Aorta (tissue), 5 donors: Measurements from ENCODE around the gene NOX3. TPM values are rescaled to one million over a fixed set of nuclear protein-coding genes. Genes with fewer than 3 reads are reported as not detected.

Experiments
- ATAC-seq: fragments of 200-7000 bp; cut with Tn5 transposase; one replicate; pipeline ENCODE4 v1.9.1; 2022; ENCODE audit warnings: moderate library complexity; ENCODE audit not compliant: low FRiP score
- DNase-seq, 2 donors: peaks; one replicate each; pipeline ENCODE4 v3.0.0-alpha.2; 2020
- H3K27ac ChIP-seq, 2 donors: one replicate each; pipeline ENCODE4 v1.5.1; 2013; ENCODE audit warnings: low read length in 2 of 2, mild to moderate bottlenecking in 2 of 2, moderate library complexity in 2 of 2, control low read depth in 1 of 2, inconsistent platforms in 1 of 2, low read depth in 1 of 2
- H3K27me3 ChIP-seq, 2 donors: one replicate each; pipeline ENCODE4 v1.6.1; 2013; ENCODE audit warnings: control low read depth in 1 of 2, low read length in 1 of 2, mild to moderate bottlenecking in 1 of 2, moderate library complexity in 1 of 2; ENCODE audit not compliant: insufficient read depth in 2 of 2, control insufficient read depth in 1 of 2
- H3K36me3 ChIP-seq, 2 donors: one replicate each; pipeline ENCODE4 v1.6.1; 2013; ENCODE audit warnings: control low read depth in 1 of 2, low read length in 1 of 2, mild to moderate bottlenecking in 1 of 2; ENCODE audit not compliant: insufficient read depth in 2 of 2, control insufficient read depth in 1 of 2
- H3K4me1 ChIP-seq, 2 donors: one replicate each; pipeline ENCODE4 v1.6.1; 2013; ENCODE audit warnings: low read length in 2 of 2, control low read depth in 1 of 2, mild to moderate bottlenecking in 1 of 2, moderate library complexity in 1 of 2; ENCODE audit not compliant: insufficient read depth in 2 of 2, control insufficient read depth in 1 of 2
- H3K4me3 ChIP-seq, 2 donors: one replicate each; pipeline ENCODE4 v1.5.1; 2013; ENCODE audit warnings: low read length in 2 of 2, control low read depth in 1 of 2, mild to moderate bottlenecking in 1 of 2
- H3K9me3 ChIP-seq: one replicate; pipeline ENCODE4 v1.6.1; 2013; ENCODE audit warnings: mild to moderate bottlenecking, low read length; ENCODE audit not compliant: control insufficient read depth
- WGBS, 2 donors: extraction: QIAGEN DNeasy Blood & Tissue Kit; methylation state at CpG; one replicate each; pipeline ENCODE4 v1.1.7; 2013; 5-methylcytosine and 5-hydroxymethylcytosine counted together
- intact Hi-C, 2 donors: fragments of 100-400 bp; cut with DNase I; formaldehyde crosslinking; loops; one replicate each; pipeline versions ENCODE4 v1.14.2 to v1.15.0; 2022
- polyA plus RNA-seq, 2 donors: library from polyadenylated mRNA; stranded (reverse); fragments of 200-250 nt; gene quantifications; one replicate each; pipeline ENCODE4 v1.2.3, GENCODE V29; 2013
- total RNA-seq, 2 donors: library from RNA; stranded (reverse); fragmentation: NEBNext Ultra II Directional; extraction: Animal tissue kit (Norgen Biotek cat#: 25700); gene quantifications; one replicate each; pipeline ENCODE4 v1.2.1, GENCODE V29; 2021
- donor health status: healthy with polysubstance abuse.
- donor health status: Bipolar disorder and iron deficiency.
- donor health status: DM: no; HTN: no; CAD: no.
- donor health status: DM: no; HTN: no; CAD: no.
- donor health status: DM: yes; HTN: yes; CAD: no.

NOX3 gene
- total and polyA plus RNA-seq, 4 donors, result not detected

GRCh38 chr6:155378724-155379123 is 76.9 kb downstream of the NOX3 start:
- ATAC-seq (no peak), DNase-seq (no peak)
- Histone ChIP-seq H3K36me3 (no peaks in the 10 kb centered on the region), H3K27me3 (no peaks in the 10 kb centered on the region), H3K4me1 (peaks cover 0 to 2% of the 10 kb centered on the region in 2 donors), H3K27ac (no peak overlapping the region), H3K4me3 (no peak overlapping the region), H3K9me3 (no peaks in the 10 kb centered on the region)
- whole genome bisulfite sequencing, 2 donors, result 27% methylated on average over 3 of the region's 3 CpGs
- intact Hi-C loops, result no loop called here

DNA sequence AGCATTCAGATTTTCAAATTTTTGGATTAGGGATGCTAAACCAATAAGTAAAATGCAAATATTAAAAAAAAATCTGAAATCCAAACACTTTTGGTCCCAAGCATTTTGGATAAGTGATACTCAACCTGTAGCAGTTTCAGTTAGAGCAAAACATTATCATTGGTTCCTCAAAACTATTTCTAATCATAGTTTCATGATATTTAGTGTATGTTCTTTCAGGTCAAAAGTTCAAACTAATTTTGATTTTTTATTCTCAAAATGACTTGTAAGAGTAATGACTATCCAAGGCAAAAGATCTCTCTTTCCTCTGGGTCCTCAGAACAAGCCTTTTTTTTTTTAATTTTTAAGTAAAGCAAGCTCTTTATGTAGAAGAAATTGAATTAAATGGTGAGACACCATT is 77.4 kb downstream of the NOX3 start:
- DNase-seq, result no peak
- intact Hi-C loops, result no loop called here
- H3K27ac ChIP-seq, result no peak overlapping the region
- H3K4me1 ChIP-seq, result peaks cover 0 to 2% of the 10 kb centered on the region in 2 donors
- no peaks in the 10 kb centered on the region for H3K27me3 ChIP-seq
- no peak overlapping the region for H3K4me3 ChIP-seq
- H3K9me3 ChIP-seq, result no peaks in the 10 kb centered on the region
- no peaks in the 10 kb centered on the region for H3K36me3 ChIP-seq
- ATAC-seq, result no peak

DNA sequence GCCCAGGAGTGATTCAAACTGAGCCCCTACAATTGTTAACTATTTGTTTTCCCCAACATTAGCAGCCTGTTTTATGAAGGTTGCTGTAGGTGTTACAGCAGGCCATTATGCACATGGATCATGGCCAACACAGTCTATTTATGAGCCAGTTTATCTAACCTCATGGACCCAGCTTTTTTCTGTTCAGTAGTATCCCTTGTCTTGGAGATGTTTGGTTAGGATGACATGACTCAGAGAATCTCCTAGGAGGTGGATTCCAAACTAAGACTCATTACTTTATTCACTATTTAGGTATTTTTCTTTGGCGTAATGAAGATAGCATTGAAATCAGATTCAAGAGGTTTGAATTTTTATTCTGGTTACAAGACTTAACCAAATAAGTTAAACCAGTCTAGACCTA is 78.6 kb downstream of the NOX3 start:
- ATAC-seq (no peak), DNase-seq (no peak)
- Histone ChIP-seq H3K27me3 (no peaks in the 10 kb centered on the region), H3K27ac (no peak overlapping the region), H3K4me3 (no peak overlapping the region), H3K36me3 (no peaks in the 10 kb centered on the region), H3K9me3 (no peaks in the 10 kb centered on the region), H3K4me1 (peaks cover 0 to 2% of the 10 kb centered on the region in 2 donors)
- 76 to 92% methylated on average over 1 of the region's 1 CpG for WGBS, 2 donors
- intact Hi-C loops, result no loop called here

DNA sequence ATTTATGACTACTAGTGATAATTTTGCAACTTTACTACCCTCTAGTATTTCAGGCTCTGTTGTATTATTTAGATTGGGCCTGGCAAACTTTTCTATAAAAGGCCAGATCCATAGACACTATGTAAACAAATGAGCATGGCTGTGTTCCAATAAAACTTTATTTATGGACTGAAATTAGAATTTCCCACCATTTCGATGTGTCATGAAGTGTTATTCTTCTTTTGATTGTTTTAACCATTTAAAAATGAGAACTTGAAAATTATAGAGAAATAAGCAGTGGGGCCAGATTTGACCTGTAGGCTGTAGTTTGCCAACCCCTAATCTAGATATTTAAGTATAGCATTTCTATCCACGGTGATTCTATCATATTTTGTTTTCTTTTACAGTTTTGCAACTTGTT is 79.8 kb downstream of the NOX3 start:
- Histone ChIP-seq H3K27me3 (no peaks in the 10 kb centered on the region), H3K4me3 (no peak overlapping the region), H3K9me3 (no peaks in the 10 kb centered on the region), H3K36me3 (no peaks in the 10 kb centered on the region), H3K27ac (no peak overlapping the region), H3K4me1 (peaks cover 0 to 2% of the 10 kb centered on the region in 2 donors)
- WGBS, 2 donors, result 27 to 37% methylated on average over 2 of the region's 2 CpGs
- DNase-seq (no peak), ATAC-seq (no peak)
- intact Hi-C loops, result no loop called here

DNA sequence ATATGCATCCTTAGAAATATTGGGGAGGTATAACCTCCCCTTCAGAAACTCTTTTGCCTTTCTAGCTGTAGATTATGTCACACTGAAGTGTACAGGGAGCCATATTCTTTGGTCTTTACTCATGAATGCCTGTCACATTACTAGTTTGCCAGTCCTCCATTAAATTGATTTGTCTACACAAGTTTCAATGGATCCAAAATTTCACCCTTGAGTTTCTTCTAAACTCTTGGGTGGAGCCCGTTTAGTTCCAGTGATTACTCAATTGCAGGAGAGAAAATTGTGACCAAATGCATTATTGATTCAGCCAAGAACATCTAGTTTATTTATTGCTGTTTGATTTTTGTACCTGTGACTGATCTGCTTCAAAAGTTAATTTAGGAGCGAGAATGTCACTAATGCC is 81.0 kb downstream of the NOX3 start:
- ATAC-seq, result no peak
- WGBS, 2 donors, result 88 to 93% methylated on average over 2 of the region's 2 CpGs
- H3K9me3 ChIP-seq, result no peaks in the 10 kb centered on the region
- no peak overlapping the region for H3K27ac ChIP-seq
- H3K36me3 ChIP-seq, result no peaks in the 10 kb centered on the region
- H3K4me3 ChIP-seq, result no peak overlapping the region
- peaks cover 0 to 2% of the 10 kb centered on the region in 2 donors for H3K4me1 ChIP-seq
- intact Hi-C loops, result no loop called here
- H3K27me3 ChIP-seq, result no peaks in the 10 kb centered on the region
- no peak for DNase-seq

GRCh38 chr6:155373276-155373675 is 82.4 kb downstream of the NOX3 start:
- no peaks in the 10 kb centered on the region for H3K36me3 ChIP-seq
- no peak for ATAC-seq
- DNase-seq, result no peak
- H3K4me1 ChIP-seq, result peaks cover 0 to 2% of the 10 kb centered on the region in 2 donors
- WGBS, 2 donors, result 85 to 96% methylated on average over 3 of the region's 3 CpGs
- no peaks in the 10 kb centered on the region for H3K27me3 ChIP-seq
- H3K27ac ChIP-seq, result no peak overlapping the region
- H3K4me3 ChIP-seq, result no peak overlapping the region
- intact Hi-C loops, result no loop called here
- no peaks in the 10 kb centered on the region for H3K9me3 ChIP-seq

DNA sequence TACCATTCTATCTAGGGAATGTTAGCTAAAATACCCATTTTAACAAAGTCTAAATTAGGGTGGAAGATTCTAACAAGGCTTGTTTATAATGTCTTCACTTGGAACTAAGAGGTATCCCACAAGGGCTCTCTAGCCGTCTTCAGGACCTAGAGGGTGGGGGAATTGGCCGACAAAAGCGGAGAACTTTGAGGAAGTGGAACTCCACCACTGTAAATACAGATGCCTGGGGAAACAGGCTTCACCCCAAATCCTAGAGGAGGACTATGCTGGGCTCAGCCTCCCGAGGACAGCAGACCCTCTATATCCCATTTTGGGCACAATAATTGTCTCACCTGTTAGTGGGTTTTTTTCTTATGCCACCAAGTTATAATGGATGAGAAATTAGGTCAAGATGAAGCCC is 83.4 kb downstream of the NOX3 start:
- DNase-seq, result no peak
- intact Hi-C loops, result no loop called here
- no peaks in the 10 kb centered on the region for H3K36me3 ChIP-seq
- no peaks in the 10 kb centered on the region for H3K27me3 ChIP-seq
- 79 to 81% methylated on average over 4 of the region's 4 CpGs for WGBS, 2 donors
- ATAC-seq, result no peak
- no peaks in the 10 kb centered on the region for H3K9me3 ChIP-seq
- H3K27ac ChIP-seq, result no peak overlapping the region
- H3K4me3 ChIP-seq, result no peak overlapping the region
- H3K4me1 ChIP-seq, result peaks cover 0 to 2% of the 10 kb centered on the region in 2 donors

DNA sequence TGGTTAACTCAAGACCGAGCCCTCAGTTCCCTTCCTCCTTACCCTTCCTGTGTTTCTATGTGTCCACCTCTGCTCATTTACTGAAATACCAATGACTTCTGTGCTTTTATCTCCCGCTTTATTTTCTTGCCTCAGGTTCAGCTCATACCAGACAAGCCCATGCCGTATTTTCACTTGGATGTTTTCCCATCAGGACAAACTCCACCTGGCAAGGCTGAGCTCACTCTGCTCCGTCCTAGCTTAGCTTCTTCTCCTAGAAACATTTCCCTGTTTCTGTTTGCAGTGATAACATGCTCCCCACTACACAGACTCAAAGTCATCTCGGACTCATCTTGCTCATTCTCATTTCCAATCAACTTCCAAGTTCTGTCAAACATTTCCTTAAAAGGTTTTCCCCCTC is 84.4 kb downstream of the NOX3 start:
- DNase-seq (no peak), ATAC-seq (no peak)
- H3K4me1 ChIP-seq, result no peaks in the 10 kb centered on the region
- intact Hi-C loops, result no loop called here
- WGBS, 2 donors, result 66 to 70% methylated on average over 5 of the region's 5 CpGs
- no peaks in the 10 kb centered on the region for H3K27me3 ChIP-seq
- H3K4me3 ChIP-seq, result no peak overlapping the region
- no peaks in the 10 kb centered on the region for H3K9me3 ChIP-seq
- no peak overlapping the region for H3K27ac ChIP-seq
- H3K36me3 ChIP-seq, result no peaks in the 10 kb centered on the region

DNA sequence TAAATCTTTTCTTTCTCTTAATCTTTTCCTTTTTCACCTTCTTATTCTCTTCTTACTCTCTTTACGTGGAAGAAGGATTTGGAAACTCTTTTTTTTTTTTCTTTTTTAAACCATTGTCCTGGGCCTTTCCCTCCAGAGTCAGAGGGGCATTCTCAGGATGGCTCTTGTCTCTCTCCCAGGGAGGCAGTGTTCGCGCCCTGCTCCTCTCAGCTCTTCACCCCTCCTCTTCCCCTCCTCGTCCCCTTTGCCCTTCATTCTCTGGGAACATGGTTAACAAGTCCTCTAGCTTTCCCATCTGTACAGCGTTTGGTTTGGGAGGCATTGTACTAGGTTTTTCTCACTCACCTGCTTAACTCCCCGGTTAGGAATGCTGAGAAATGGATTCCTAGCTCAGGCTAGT is 89.3 kb downstream of the NOX3 start:
- H3K36me3 ChIP-seq, result no peaks in the 10 kb centered on the region
- H3K27ac ChIP-seq, result no peak overlapping the region
- ATAC-seq (no peak), DNase-seq (no peak)
- H3K9me3 ChIP-seq, result no peaks in the 10 kb centered on the region
- no peak overlapping the region for H3K4me3 ChIP-seq
- intact Hi-C loops, result no loop called here
- H3K4me1 ChIP-seq, result no peaks in the 10 kb centered on the region
- no peaks in the 10 kb centered on the region for H3K27me3 ChIP-seq
- WGBS, 2 donors, result 84 to 86% methylated on average over 6 of the region's 6 CpGs
